HG02759 (cell line): ENCODE measurements around the gene CFAP157.
"Not testable (repeated sequence)": the region's sequence is repeated elsewhere in the genome, so short reads cannot be mapped to it uniquely, and the experiment has no call there.

Experiments
- ATAC-seq: cut with Tn5 transposase; IDR thresholded peaks from one replicate; pipeline ENCODE4 v1.9.1; 2021; ENCODE audit warnings: mild to moderate bottlenecking, moderate library complexity; ENCODE audit not compliant: unreplicated experiment

The CFAP157 gene

GRCh38 chr9:127756776-127757175, 50.0 kb downstream of the CFAP157 start:
- not testable (repeated sequence) for ATAC-seq

DNA sequence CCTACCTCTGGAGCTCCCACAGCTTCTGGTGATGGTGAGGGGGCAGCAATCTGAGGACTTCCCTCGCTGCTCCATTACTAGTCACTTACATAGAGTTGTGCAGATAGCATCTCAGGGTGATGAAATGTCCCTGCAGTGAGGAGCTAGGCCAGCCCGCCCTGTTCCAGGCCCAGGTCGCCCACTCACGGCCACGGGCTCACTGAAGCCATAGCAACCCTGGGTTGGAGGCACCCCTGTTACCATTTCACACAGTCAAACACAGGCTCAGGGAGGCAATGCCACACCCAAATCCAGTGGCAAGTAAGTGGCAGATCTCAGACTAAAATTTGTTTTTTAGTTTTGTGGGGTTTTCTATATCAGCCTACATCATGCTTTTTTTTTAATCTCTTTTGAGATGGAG, 52.1 kb downstream of the CFAP157 start:
- no peak for ATAC-seq

DNA sequence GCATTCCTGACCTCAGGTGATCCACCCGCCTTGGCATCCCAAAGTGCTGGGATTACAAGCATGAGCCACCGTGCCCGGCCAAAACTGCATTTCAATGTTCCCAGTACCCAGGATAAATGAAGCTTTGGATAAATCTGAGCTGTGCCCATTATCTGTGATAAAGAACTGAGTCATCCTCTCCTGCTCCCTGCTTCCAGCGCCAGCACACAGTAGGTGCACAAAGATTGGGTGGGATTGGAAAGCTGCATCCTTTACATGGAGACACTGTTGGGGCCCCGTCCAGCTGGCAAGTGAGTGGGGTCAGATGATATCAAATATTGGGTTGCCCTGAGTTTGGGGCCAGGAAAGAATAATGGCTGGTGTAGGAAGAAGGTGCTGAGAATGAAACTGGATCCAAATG, 54.3 kb downstream of the CFAP157 start:
- no peak for ATAC-seq

DNA sequence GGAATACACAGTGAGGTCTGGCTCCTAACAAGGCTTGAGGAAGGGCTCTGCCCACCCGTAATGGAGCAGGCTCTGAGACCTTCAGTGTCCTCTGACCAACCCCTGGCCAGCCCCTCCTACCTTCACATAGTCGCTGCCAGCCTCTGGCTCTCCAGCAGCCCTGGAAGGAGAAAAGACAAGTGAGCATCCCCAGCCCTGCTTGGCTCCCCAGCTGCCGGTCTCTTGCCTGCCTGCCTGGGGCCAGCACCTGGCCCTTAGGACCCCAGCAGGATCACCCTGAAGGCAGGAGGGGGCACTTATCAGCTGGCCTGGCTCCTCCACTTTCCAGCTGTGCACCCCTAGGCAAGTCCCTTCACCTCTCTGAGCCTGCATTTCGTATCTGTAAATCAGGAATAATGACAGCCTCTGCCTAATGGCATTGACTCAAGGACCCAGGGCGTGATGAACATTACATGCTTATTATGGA, 54.7 kb downstream of the CFAP157 start:
- ATAC-seq = no peak

GRCh38 chr9:127762111-127762676, 55.4 kb downstream of the CFAP157 start:
- ATAC-seq = no peak

DNA sequence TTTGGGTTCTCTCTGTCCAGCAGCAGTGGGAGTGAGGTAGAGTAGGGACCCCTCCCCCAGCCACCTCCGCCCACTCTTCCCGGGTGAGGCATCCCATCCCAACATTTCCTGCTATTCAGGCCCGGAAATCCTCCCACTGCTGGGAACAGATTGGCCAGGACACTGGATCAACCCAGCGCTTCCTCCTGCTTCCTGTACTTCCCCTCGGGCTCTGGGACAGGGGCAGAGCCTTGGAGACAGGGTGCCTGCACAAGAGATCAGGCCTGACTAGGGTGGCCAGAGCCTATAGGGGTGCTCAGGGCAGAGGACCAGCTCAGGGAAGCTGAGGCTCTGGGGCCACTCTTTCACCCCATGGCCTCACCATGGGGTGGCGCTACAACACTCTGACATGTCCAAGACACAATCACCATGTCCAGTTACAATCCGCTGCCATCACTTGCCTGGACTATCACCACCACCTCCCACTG, 57.2 kb downstream of the CFAP157 start:
- no peak for ATAC-seq

DNA sequence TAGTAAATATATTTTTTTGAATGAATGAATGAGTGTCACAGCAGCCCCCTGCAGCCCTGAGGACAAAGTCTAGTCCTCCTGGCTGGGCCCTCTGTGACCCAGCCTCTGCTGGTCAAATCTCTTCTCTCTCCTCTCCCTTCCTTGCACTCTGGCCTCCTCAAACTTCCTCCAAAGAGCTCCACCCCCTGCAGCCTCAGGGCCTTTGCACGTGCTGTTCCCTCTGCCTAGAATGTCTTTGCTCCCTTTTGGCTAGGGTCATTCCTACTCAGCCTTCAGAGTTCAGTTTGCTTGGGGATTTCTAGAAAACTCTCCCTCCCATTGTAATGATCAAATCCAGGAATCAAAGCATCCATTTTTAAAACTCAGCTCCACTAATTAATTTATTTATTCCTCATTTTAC, 58.6 kb downstream of the CFAP157 start:
- ATAC-seq = no peak
